ENCODE results near the gene SLC26A8.

GRCh38 chr6:35900448-35900847, 124.0 kb downstream of the SLC26A8 start:
- TF ChIP-seq CTCF (IDR thresholded peaks at IDR 0.05): no peak
- TF ChIP-seq POLR2A (IDR thresholded peaks at IDR 0.05): no peak
